B cell (primary cell): ENCODE measurements around the gene DAPK3. TPM values are rescaled to one million over a fixed set of nuclear protein-coding genes. Genes with fewer than 3 reads are reported as not detected.

Source experiments
- ATAC-seq: fragments of 200-7000 bp; cut with Tn5 transposase; one replicate; pipeline ENCODE4 v1.10.0; 2021; ENCODE audit warnings: low read depth, mild to moderate bottlenecking, moderate number of reproducible peaks, moderate library complexity
- CTCF ChIA-PET: fragments of 350-600 bp; sonication (Branson Sonifier 250); formaldehyde crosslinking; loops from one replicate; lab custom pipeline; 2021; ENCODE audit warnings: antibody characterized with exemption, inconsistent platforms; lab: Charles Lee
- POLR2A ChIA-PET: fragments of 350-600 bp; sonication (Branson Sonifier 250); formaldehyde crosslinking; loops from one replicate; lab custom pipeline; 2021; ENCODE audit warnings: antibody characterized with exemption; lab: Charles Lee
- DNase-seq: peaks from one replicate; pipeline ENCODE4 v3.0.0; 2013
- H2AFZ ChIP-seq: 2 replicates; pipeline ENCODE4 v1.6.1; 2012; ENCODE audit warnings: mild to moderate bottlenecking, low read depth, low read length; ENCODE audit not compliant: insufficient read depth, poor library complexity, severe bottlenecking
- H3K27ac ChIP-seq, 2 donors: 1 replicate in 1 of 2; 2 replicates in 1 of 2; pipeline ENCODE4 v1.5.1; 2012 to 2013; ENCODE audit warnings: low read length in 2 of 2, mild to moderate bottlenecking in 2 of 2, moderate library complexity in 1 of 2
- H3K27me3 ChIP-seq, 4 experiments: fragments of 200-600 bp in 1 of 4; sonication (generic) in 1 of 4; replicated peaks in 1 of 4; 1 replicate in 2 of 4; 2 replicates in 2 of 4; pipeline versions ENCODE4 v1.6.1 to v1.7.0; 2013 to 2016; ENCODE audit warnings: low read length in 3 of 4, mild to moderate bottlenecking in 2 of 4, mixed read lengths in 1 of 4, moderate library complexity in 1 of 4; ENCODE audit not compliant: insufficient read depth in 4 of 4, control insufficient read depth in 3 of 4; ENCODE audit errors: control extremely low read depth in 1 of 4
- H3K36me3 ChIP-seq, 2 experiments: replicated peaks in 1 of 2; 1 replicate in 1 of 2; 2 replicates in 1 of 2; pipeline versions ENCODE4 v1.6.1 to v1.7.1; 2013; ENCODE audit warnings: low read length in 1 of 2; ENCODE audit not compliant: insufficient read depth in 2 of 2, control insufficient read depth in 1 of 2; ENCODE audit errors: control extremely low read depth in 1 of 2, extremely low read depth in 1 of 2
- H3K4me1 ChIP-seq, 2 donors: fragments of 200-600 bp in 1 of 2; sonication (generic) in 1 of 2; 1 replicate in 1 of 2; 2 replicates in 1 of 2; pipeline versions ENCODE4 v1.5.1 to v1.6.1; 2013 to 2017; ENCODE audit warnings: low read length in 2 of 2; ENCODE audit not compliant: control insufficient read depth in 2 of 2, insufficient read depth in 2 of 2
- H3K4me2 ChIP-seq: replicated peaks from 2 replicates; pipeline ENCODE3; 2012; ENCODE audit warnings: mild to moderate bottlenecking, low read depth, low read length; ENCODE audit not compliant: poor library complexity, severe bottlenecking
- H3K4me3 ChIP-seq, 5 experiments: fragments of 200-600 bp in 1 of 5; sonication (generic) in 1 of 5; 1 replicate in 3 of 5; 2 replicates in 2 of 5; pipeline versions ENCODE4 v1.5.1 to v1.7.0; 2011 to 2016; ENCODE audit warnings: low read length in 4 of 5, mild to moderate bottlenecking in 4 of 5, low read depth in 2 of 5, control low read depth in 1 of 5, moderate library complexity in 1 of 5; ENCODE audit not compliant: insufficient read depth in 1 of 5; ENCODE audit errors: control extremely low read depth in 1 of 5, extremely low read depth in 1 of 5
- H3K79me2 ChIP-seq: fragments of 200-600 bp; sonication (generic); one replicate; pipeline ENCODE4 v1.6.0; 2016; ENCODE audit warnings: low read length; ENCODE audit not compliant: control insufficient read depth, insufficient read depth
- H3K9ac ChIP-seq: fragments of 200-600 bp; sonication (generic); 2 replicates; pipeline ENCODE4 v1.6.1; 2017; ENCODE audit warnings: mild to moderate bottlenecking, low read length, moderate library complexity
- H3K9me3 ChIP-seq, 3 donors: one replicate each; pipeline versions ENCODE4 v1.6.1 to v1.7.1; 2013; ENCODE audit warnings: low read length in 2 of 3; ENCODE audit not compliant: control insufficient read depth in 2 of 3, insufficient read depth in 1 of 3; ENCODE audit errors: control extremely low read depth in 1 of 3
- H4K20me1 ChIP-seq: 2 replicates; pipeline ENCODE4 v1.6.0; 2012; ENCODE audit warnings: mild to moderate bottlenecking, low read length; ENCODE audit not compliant: insufficient read depth, control insufficient read depth, poor library complexity, severe bottlenecking
- H3K27ac Mint-ChIP-seq: one replicate; pipeline ENCODE4 v1.8.0; 2021; ENCODE audit warnings: mixed read lengths
- H3K27me3 Mint-ChIP-seq: one replicate; pipeline ENCODE4 v1.8.0; 2021; ENCODE audit warnings: mixed read lengths
- H3K4me1 Mint-ChIP-seq: one replicate; pipeline ENCODE4 v1.8.0; 2021; ENCODE audit warnings: mixed read lengths
- H3K4me3 Mint-ChIP-seq: one replicate; pipeline ENCODE4 v1.8.0; 2021; ENCODE audit warnings: mixed read lengths
- H3K9me3 Mint-ChIP-seq: one replicate; pipeline ENCODE4 v1.8.0; 2022; ENCODE audit warnings: mixed read lengths; ENCODE audit not compliant: insufficient read depth
- CTCF ChIP-seq: fragments of 200-600 bp; IDR thresholded peaks from one replicate; pipeline ENCODE4 v1.8.0; 2022; ENCODE audit warnings: antibody characterized with exemption, mild to moderate bottlenecking
- EZH2 ChIP-seq: IDR thresholded peaks from 2 replicates; pipeline ENCODE4 v1.6.1; 2012; ENCODE audit warnings: borderline replicate concordance, low read depth, mild to moderate bottlenecking, moderate library complexity, low read length; ENCODE audit not compliant: insufficient read depth, poor library complexity, severe bottlenecking
- WGBS: methylation state at CpG from one replicate; pipeline ENCODE4 v1.1.5; 2013; ENCODE audit warnings: missing lambda C conversion rate; ENCODE audit not compliant: insufficient coverage; 5-methylcytosine and 5-hydroxymethylcytosine counted together
- intact Hi-C: fragments of 100-400 bp; cut with micrococcal nuclease; formaldehyde crosslinking; loops from one replicate; pipeline ENCODE4 v1.10.0; 2022
- polyA plus RNA-seq: library from polyadenylated mRNA; depleted of rRNA; stranded (reverse); fragments of >200 nt; gene quantifications from 2 replicates; pipeline ENCODE4 v1.2.3, GENCODE V29; 2012
- total RNA-seq, 2 donors: library from RNA; stranded (reverse); fragments of 120-200 nt in 1 of 2; gene quantifications; 1 replicate in 1 of 2; 2 replicates in 1 of 2; pipeline versions ENCODE4 v1.2.3 to v1.2.4, GENCODE V29; 2013 to 2022

Gene DAPK3
- total and polyA plus RNA-seq, 2 donors (not counting 1 experiment from before 2014, with no cell fraction given), result 32.6 to 47.4 TPM

- DNase-seq (no peak), ATAC-seq (no peak)
- Mint-ChIP-seq H3K27ac (peak overlapping the region; percentile 77), H3K9me3 (no peaks in the 10 kb centered on the region), H3K27me3 (no peaks in the 10 kb centered on the region), H3K4me3 (peak overlapping the region; percentile 94), H3K4me1 (peaks cover 25% of the 10 kb centered on the region)
- H3K27me3 ChIP-seq, result no peaks in the 10 kb centered on the region
- WGBS, result 76% methylated on average over 18 of the region's 23 CpGs
- H3K79me2 ChIP-seq, result peaks cover 42% of the 10 kb centered on the region
- TF ChIP-seq EZH2 (no peak), CTCF (no peak)
- peak overlapping the region; percentile 41 to 93 (median 80) for H3K4me3 ChIP-seq
- peaks cover 2 to 15% of the 10 kb centered on the region in 2 experiments for H3K36me3 ChIP-seq
- H3K4me1 ChIP-seq, result peaks cover 14 to 18% of the 10 kb centered on the region in 2 donors
- intact Hi-C loops, result loop anchor here (2.0 kb wide), 2 partner anchors 15 to 213 kb away; partner anchors contain the start of genes ANKRD24, EEF2 and SIRT6
- H3K9ac ChIP-seq, result peak overlapping the region; percentile 96
- H3K27ac ChIP-seq, result peak overlapping the region in 1 of 2 donors; percentile 85
- ChIA-PET POLR2A (no interaction called here), CTCF (interaction anchor here (0.5 to 1.8 kb wide), 6 partner anchors 15 to 1257 kb away, joined by 3 to 6 read pairs (median 3); partner anchors contain the start of gene EEF2)
- no peak overlapping the region for H2AFZ ChIP-seq
- H3K9me3 ChIP-seq, result no peaks in the 10 kb centered on the region
- H4K20me1 ChIP-seq, result peaks cover 45% of the 10 kb centered on the region
- peak overlapping the region; percentile 99 for H3K4me2 ChIP-seq
These were observed 1.2 kb downstream of the DAPK3 start for GRCh38 chr19:3969435-3970312.
